T-cell (primary cell): ENCODE results near the gene EDNRB. TPM values are rescaled to one million over a fixed set of nuclear protein-coding genes. Genes with fewer than 3 reads are reported as not detected.

ENCODE experiments used
- ATAC-seq, 4 experiments: fragments of 200-7000 bp in 3 of 4; fragments of 150-1000 bp in 1 of 4; cut with Tn5 transposase; replicated peaks in 1 of 4; 1 replicate in 3 of 4; 2 replicates in 1 of 4; pipeline ENCODE4 v1.10.0; 2021; ENCODE audit warnings: moderate library complexity in 3 of 4, mild to moderate bottlenecking in 2 of 4, moderate number of reproducible peaks in 1 of 4
- CTCF ChIA-PET, 2 donors: fragments of 300-600 bp; sonication (Branson Sonifier 250); formaldehyde crosslinking; loops; one replicate each; lab custom pipeline; 2022; ENCODE audit warnings: antibody characterized with exemption in 2 of 2; lab: Charles Lee
- POLR2A ChIA-PET, 2 donors: fragments of 300-600 bp; sonication (Branson Sonifier 250); formaldehyde crosslinking; loops; one replicate each; lab custom pipeline; 2022; ENCODE audit warnings: antibody characterized with exemption in 2 of 2; lab: Charles Lee
- DNase-seq, 35 experiments: peaks; one replicate each; pipeline versions ENCODE4 v3.0.0 to v3.0.0-alpha.2; 2013 to 2023
- H3K27ac ChIP-seq: one replicate; pipeline ENCODE4 v1.5.1; 2013; ENCODE audit warnings: low read length
- H3K27me3 ChIP-seq, 2 experiments: replicated peaks in 1 of 2; 1 replicate in 1 of 2; 2 replicates in 1 of 2; pipeline versions ENCODE4 v1.6.1 to v1.7.0; 2013; ENCODE audit warnings: low read length in 1 of 2, mixed read lengths in 1 of 2; ENCODE audit not compliant: control insufficient read depth in 2 of 2, insufficient read depth in 2 of 2; ENCODE audit errors: extremely low read depth in 1 of 2
- H3K36me3 ChIP-seq, 2 donors: 1 replicate in 1 of 2; 2 replicates in 1 of 2; pipeline versions ENCODE4 v1.6.1 to v1.7.0; 2013; ENCODE audit warnings: low read length in 1 of 2; ENCODE audit not compliant: control insufficient read depth in 2 of 2, insufficient read depth in 1 of 2; ENCODE audit errors: extremely low read depth in 1 of 2
- H3K4me1 ChIP-seq, 2 experiments: 1 replicate in 1 of 2; 2 replicates in 1 of 2; pipeline versions ENCODE4 v1.6.1 to v1.7.0; 2013; ENCODE audit warnings: low read length in 2 of 2, mixed read lengths in 1 of 2; ENCODE audit not compliant: insufficient read depth in 2 of 2, control insufficient read depth in 1 of 2; ENCODE audit errors: extremely low read depth in 1 of 2
- H3K4me3 ChIP-seq, 2 donors: 1 replicate in 1 of 2; 2 replicates in 1 of 2; pipeline versions ENCODE4 v1.5.1 to v1.7.0; 2013; ENCODE audit warnings: mild to moderate bottlenecking in 2 of 2, low read length in 1 of 2, moderate library complexity in 1 of 2; ENCODE audit not compliant: control insufficient read depth in 1 of 2; ENCODE audit errors: extremely low read depth in 1 of 2
- H3K9me3 ChIP-seq: 2 replicates; pipeline ENCODE4 v1.7.0; 2013
- H3K27ac Mint-ChIP-seq, 2 donors: one replicate each; pipeline ENCODE4 v1.8.0; 2020 to 2021; ENCODE audit warnings: mild to moderate bottlenecking in 2 of 2, mixed read lengths in 2 of 2
- H3K27me3 Mint-ChIP-seq, 2 donors: one replicate each; pipeline ENCODE4 v1.8.0; 2021 to 2022; ENCODE audit warnings: mixed read lengths in 2 of 2
- H3K36me3 Mint-ChIP-seq: one replicate; pipeline ENCODE4 v1.8.0; 2021; ENCODE audit warnings: mixed read lengths
- H3K4me1 Mint-ChIP-seq, 3 donors: one replicate each; pipeline ENCODE4 v1.8.0; 2020 to 2022; ENCODE audit warnings: mixed read lengths in 3 of 3, mild to moderate bottlenecking in 1 of 3
- H3K4me3 Mint-ChIP-seq, 3 donors: one replicate each; pipeline ENCODE4 v1.8.0; 2020 to 2022; ENCODE audit warnings: mild to moderate bottlenecking in 3 of 3, mixed read lengths in 3 of 3, moderate library complexity in 3 of 3
- H3K9me3 Mint-ChIP-seq, 3 donors: one replicate each; pipeline ENCODE4 v1.8.0; 2020 to 2022; ENCODE audit warnings: mixed read lengths in 3 of 3
- WGBS: methylation state at CpG from one replicate; pipeline ENCODE4 v1.1.5; 2013; ENCODE audit warnings: missing lambda C conversion rate; ENCODE audit not compliant: insufficient coverage; 5-methylcytosine and 5-hydroxymethylcytosine counted together
- total RNA-seq, 35 experiments: library from RNA in 6 of 35; stranded (reverse) in 6 of 35; fragments of 120-200 nt in 1 of 35; gene quantifications; one replicate each; pipeline versions ENCODE4 v1.2.1 to v1.2.4 and lab custom pipeline; 2013 to 2026

Gene EDNRB
- total RNA-seq, 5 donors from 2014 or later (not counting 1 experiment from before 2014, with no cell fraction given) = 0.33 to 0.51 (median 0.35) TPM; not detected in 2

DNA sequence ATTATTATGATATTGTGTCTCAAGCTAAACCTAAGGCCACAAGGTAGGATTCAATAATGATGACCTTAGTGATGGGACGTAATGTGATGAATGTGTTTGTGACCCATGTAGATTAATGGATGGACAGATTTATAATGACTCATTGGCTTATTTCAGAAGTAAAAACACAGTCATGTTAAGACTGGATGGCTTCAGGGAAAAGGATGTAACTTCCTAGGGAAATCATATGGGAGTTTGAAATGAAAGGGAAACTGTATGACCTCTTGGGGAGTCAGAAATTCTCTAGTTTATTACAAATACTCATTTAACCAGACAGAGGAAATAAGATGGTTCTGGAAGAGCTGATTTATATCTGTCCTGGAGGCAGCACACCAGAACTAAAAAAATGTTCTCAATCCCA, 2.9 kb downstream of the EDNRB start:
- H3K27ac ChIP-seq = no peak overlapping the region
- no peaks in the 10 kb centered on the region for H3K9me3 Mint-ChIP-seq
- ATAC-seq (no peak), DNase-seq (no peak)
- H3K27ac Mint-ChIP-seq = no peak overlapping the region
- H3K9me3 ChIP-seq = no peaks in the 10 kb centered on the region
- no peak overlapping the region for H3K4me3 ChIP-seq
- peaks cover 0 to 21% of the 10 kb centered on the region in 2 experiments for H3K27me3 ChIP-seq
- H3K4me1 Mint-ChIP-seq = no peaks in the 10 kb centered on the region
- peaks cover 0 to 17% of the 10 kb centered on the region in 2 donors for H3K27me3 Mint-ChIP-seq
- no peak overlapping the region for H3K4me3 Mint-ChIP-seq
- 100% methylated on average over 1 of the region's 1 CpG for WGBS
- peaks cover 5 to 12% of the 10 kb centered on the region in 2 experiments for H3K4me1 ChIP-seq
- H3K36me3 ChIP-seq = no peaks in the 10 kb centered on the region
- ChIA-PET POLR2A (no interaction called here), CTCF (no interaction called here)
- H3K36me3 Mint-ChIP-seq = no peaks in the 10 kb centered on the region

DNA sequence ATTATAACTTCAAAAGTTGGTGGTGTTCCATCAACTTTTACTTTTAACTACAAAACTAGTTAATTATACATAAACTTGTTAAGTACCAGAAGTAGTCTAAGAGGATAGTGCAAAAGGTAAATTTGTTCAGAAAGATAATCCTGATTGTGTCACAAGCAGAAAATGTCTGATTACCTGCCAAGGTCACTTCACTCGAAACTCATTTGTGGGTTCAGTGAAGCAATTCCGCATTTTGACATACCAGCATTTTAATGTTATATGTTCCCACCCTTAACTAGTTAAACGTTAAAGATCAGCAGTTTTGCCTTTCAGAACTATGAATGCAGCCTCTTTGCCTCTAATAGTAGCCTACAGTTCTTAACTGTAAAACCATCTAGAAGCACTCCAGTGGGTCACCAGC, 5.6 kb downstream of the EDNRB start:
- ChIA-PET POLR2A (no interaction called here), CTCF (no interaction called here)
- no peak overlapping the region for H3K4me3 ChIP-seq
- Mint-ChIP-seq H3K4me1 (no peaks in the 10 kb centered on the region), H3K27me3 (peaks cover 0 to 17% of the 10 kb centered on the region in 2 donors), H3K27ac (no peak overlapping the region), H3K9me3 (no peaks in the 10 kb centered on the region), H3K4me3 (no peak overlapping the region), H3K36me3 (no peaks in the 10 kb centered on the region)
- no peak overlapping the region for H3K27ac ChIP-seq
- ATAC-seq = no peak
- no peaks in the 10 kb centered on the region for H3K9me3 ChIP-seq
- no peaks in the 10 kb centered on the region for H3K4me1 ChIP-seq
- H3K36me3 ChIP-seq = no peaks in the 10 kb centered on the region
- no peak for DNase-seq
- peaks cover 0 to 2% of the 10 kb centered on the region in 2 experiments for H3K27me3 ChIP-seq
- 89% methylated on average over 3 of the region's 3 CpGs for WGBS

DNA sequence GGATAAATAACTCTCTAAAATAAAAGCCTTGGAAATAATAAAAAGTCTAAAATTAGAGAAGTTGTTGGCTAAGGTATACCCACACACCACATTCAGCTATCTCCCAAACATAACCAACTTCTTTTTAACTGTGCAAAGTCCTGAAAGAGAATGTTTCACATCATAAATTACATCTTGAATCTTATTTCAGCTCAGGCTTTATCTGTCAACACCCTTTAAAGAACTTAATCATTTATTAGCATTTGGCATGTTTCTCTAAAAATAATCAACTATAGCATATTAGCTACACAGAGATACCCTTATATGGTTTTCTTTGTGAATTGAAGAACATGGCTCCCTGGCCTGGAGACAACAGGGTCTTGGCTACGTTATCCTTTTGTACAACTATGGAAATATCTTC, 6.9 kb downstream of the EDNRB start:
- ChIA-PET POLR2A (no interaction called here), CTCF (interaction anchor here (0.6 to 1.0 kb wide), 3 partner anchors 9 to 68 kb away, joined by 3 to 4 read pairs (median 4); no protein-coding TSS in a partner anchor)
- H3K4me3 Mint-ChIP-seq = no peak overlapping the region
- no CpG with 5 or more reads among the region's 1 CpG for WGBS
- ATAC-seq (no peak), DNase-seq (no peak)
- Histone ChIP-seq H3K27ac (no peak overlapping the region), H3K4me1 (no peaks in the 10 kb centered on the region), H3K36me3 (no peaks in the 10 kb centered on the region), H3K9me3 (no peaks in the 10 kb centered on the region), H3K27me3 (no peaks in the 10 kb centered on the region), H3K4me3 (no peak overlapping the region)
- H3K9me3 Mint-ChIP-seq = no peaks in the 10 kb centered on the region
- H3K36me3 Mint-ChIP-seq = no peaks in the 10 kb centered on the region
- peaks cover 0 to 10% of the 10 kb centered on the region in 2 donors for H3K27me3 Mint-ChIP-seq
- no peaks in the 10 kb centered on the region for H3K4me1 Mint-ChIP-seq
- no peak overlapping the region for H3K27ac Mint-ChIP-seq

DNA sequence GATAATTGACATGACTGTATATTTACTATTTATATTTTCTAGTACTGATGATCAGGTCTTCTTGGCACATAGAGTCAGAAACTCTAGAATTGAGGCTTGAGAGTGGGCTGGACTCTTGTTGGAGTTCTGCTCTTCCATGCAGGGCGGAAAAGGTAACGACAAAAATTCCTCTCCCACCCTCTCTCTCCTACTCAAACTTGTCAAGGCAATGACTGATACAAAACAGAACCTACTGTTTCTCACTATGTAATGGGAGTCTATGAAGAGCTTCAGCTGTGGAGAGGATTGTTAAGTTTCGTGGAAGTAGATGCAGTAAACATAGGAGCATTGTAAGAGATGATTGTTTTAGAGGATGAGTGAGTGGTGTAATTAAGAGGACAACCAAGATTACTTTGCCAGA, 8.8 kb downstream of the EDNRB start:
- Mint-ChIP-seq H3K36me3 (no peaks in the 10 kb centered on the region), H3K4me1 (no peaks in the 10 kb centered on the region), H3K27me3 (no peaks in the 10 kb centered on the region), H3K27ac (no peak overlapping the region), H3K4me3 (no peak overlapping the region), H3K9me3 (no peaks in the 10 kb centered on the region)
- H3K27me3 ChIP-seq = no peaks in the 10 kb centered on the region
- H3K4me3 ChIP-seq = no peak overlapping the region
- no peaks in the 10 kb centered on the region for H3K9me3 ChIP-seq
- no peak overlapping the region for H3K27ac ChIP-seq
- ChIA-PET CTCF (interaction anchor here in 1 of 2 donors (1.0 kb wide), 1 partner anchor 12 kb away, joined by 3 read pairs; no protein-coding TSS in a partner anchor), POLR2A (no interaction called here)
- no peaks in the 10 kb centered on the region for H3K4me1 ChIP-seq
- H3K36me3 ChIP-seq = no peaks in the 10 kb centered on the region
- DNase-seq = no peak
- no peak for ATAC-seq
- no CpG with 5 or more reads among the region's 3 CpGs for WGBS

DNA sequence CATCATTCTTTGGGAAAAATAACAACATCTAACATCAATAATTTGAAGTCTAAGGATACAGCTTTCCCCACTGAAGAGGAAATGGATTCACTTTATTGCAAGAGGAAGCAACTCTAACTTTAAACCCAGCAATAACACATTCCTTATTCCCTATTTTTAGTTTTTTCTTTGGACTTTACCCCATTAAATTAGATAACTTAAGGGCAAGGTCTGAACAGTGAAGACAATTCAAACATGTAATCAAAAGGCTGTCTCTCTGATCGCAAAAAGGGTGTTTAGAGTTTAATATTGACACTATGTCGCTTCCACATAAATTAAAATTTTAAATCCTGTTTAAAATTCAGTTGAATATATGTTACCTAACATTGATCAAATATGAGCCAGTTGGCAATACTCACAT, 10.1 kb downstream of the EDNRB start:
- Histone ChIP-seq H3K4me1 (no peaks in the 10 kb centered on the region), H3K27me3 (no peaks in the 10 kb centered on the region), H3K27ac (no peak overlapping the region), H3K36me3 (no peaks in the 10 kb centered on the region), H3K9me3 (no peaks in the 10 kb centered on the region), H3K4me3 (no peak overlapping the region)
- Mint-ChIP-seq H3K4me3 (no peak overlapping the region), H3K27me3 (peaks cover 0 to 4% of the 10 kb centered on the region in 2 donors), H3K4me1 (no peaks in the 10 kb centered on the region), H3K36me3 (no peaks in the 10 kb centered on the region), H3K27ac (no peak overlapping the region), H3K9me3 (peaks cover 0 to 5% (median 0%) of the 10 kb centered on the region in 3 donors)
- ChIA-PET CTCF (no interaction called here), POLR2A (no interaction called here)
- no peak for ATAC-seq
- no CpG with 5 or more reads among the region's 2 CpGs for WGBS
- DNase-seq = no peak

DNA sequence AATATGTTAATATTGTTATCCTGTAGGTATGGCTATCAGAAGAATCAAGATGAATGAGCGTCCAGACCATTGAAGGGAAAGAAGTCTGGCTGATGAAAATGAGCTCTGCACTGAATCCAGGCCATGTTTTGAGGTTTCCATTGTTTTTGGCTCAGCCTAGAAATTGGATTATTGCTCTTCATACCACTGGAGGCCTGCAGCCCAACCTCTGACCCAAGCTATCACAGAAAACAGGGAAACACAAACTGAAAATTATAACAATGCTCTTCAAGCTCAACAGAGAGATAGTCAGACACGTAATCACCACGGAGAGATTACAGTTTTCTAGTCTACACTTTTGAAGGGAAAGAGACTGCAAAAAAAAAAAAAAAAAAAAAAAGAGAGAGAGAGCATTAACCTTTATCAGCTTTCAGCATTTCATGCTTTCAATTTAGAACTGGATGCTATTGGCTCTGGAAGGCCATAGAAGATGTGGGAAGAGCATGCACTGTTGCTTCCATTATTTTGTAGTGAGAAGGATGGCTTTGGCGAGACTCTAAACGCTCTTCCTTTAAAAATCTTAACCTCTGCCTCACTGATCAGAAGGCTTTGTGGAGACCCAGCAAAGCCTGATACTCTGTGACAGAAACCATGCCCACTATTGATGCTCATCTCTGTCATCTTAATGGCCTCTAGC, 10.8 kb downstream of the EDNRB start:
- Mint-ChIP-seq H3K9me3 (peaks cover 1 to 7% (median 1%) of the 10 kb centered on the region in 3 donors), H3K36me3 (no peaks in the 10 kb centered on the region), H3K27ac (no peak overlapping the region), H3K27me3 (peaks cover 0 to 5% of the 10 kb centered on the region in 2 donors), H3K4me1 (no peaks in the 10 kb centered on the region), H3K4me3 (no peak overlapping the region)
- no peak overlapping the region for H3K27ac ChIP-seq
- no peak overlapping the region for H3K4me3 ChIP-seq
- no peaks in the 10 kb centered on the region for H3K9me3 ChIP-seq
- ATAC-seq (no peak), DNase-seq (no peak)
- ChIA-PET CTCF (interaction anchor here in 1 of 2 donors (0.6 kb wide), 1 partner anchor 230 kb away, joined by 8 read pairs; no protein-coding TSS in a partner anchor), POLR2A (no interaction called here)
- H3K4me1 ChIP-seq = no peaks in the 10 kb centered on the region
- no peaks in the 10 kb centered on the region for H3K36me3 ChIP-seq
- 83% methylated on average over 1 of the region's 5 CpGs for WGBS
- H3K27me3 ChIP-seq = no peaks in the 10 kb centered on the region
